ENCODE results near the gene RNF144B. TPM values are rescaled to one million over a fixed set of nuclear protein-coding genes. Genes with fewer than 3 reads are reported as not detected.

RNF144B gene
- total RNA-seq, 4 donors from 2014 or later: 5.6 to 18.4 (median 15.2) TPM

DNA sequence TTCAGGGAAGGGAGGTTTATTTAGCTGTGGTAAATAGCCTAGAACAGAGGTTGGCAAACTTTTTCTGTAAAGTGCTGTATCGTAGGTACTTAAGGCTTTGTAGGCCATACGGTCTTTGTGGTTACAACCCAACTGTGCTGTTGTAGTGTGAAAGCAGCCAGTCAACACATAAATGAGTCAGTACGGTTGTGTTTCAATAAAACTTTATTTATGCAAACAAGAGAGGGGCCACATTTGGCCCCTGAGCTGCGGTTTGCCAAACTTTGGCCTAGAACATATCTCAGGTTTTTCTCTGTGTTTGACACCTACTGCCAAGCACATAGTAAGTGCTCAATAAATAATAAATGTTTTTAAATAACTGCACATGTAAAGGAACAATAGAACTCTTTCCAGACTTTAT, 102.2 kb downstream of the RNF144B start:
- Histone ChIP-seq H3K4me3 (no peak overlapping the region), H3K4me1 (no peaks in the 10 kb centered on the region), H3K27ac (no peak overlapping the region), H3K36me3 (no peaks in the 10 kb centered on the region), H3K9me3 (no peaks in the 10 kb centered on the region), H3K27me3 (no peaks in the 10 kb centered on the region)
- TF ChIP-seq POLR2A (IDR thresholded peaks at IDR 0.05): no peak
- no peak for TF ChIP-seq EP300 (IDR thresholded peaks at IDR 0.05)
- no peak for TF ChIP-seq CTCF (IDR thresholded peaks at IDR 0.05)
- TF ChIP-seq POLR2AphosphoS5 (IDR thresholded peaks at IDR 0.05): no peak
- WGBS, 2 donors (ENCODE audit: low coverage in 1 of 2): 81 to 96% methylated on average over 3 to 4 of the region's 4 CpGs
- ATAC-seq: no peak

DNA sequence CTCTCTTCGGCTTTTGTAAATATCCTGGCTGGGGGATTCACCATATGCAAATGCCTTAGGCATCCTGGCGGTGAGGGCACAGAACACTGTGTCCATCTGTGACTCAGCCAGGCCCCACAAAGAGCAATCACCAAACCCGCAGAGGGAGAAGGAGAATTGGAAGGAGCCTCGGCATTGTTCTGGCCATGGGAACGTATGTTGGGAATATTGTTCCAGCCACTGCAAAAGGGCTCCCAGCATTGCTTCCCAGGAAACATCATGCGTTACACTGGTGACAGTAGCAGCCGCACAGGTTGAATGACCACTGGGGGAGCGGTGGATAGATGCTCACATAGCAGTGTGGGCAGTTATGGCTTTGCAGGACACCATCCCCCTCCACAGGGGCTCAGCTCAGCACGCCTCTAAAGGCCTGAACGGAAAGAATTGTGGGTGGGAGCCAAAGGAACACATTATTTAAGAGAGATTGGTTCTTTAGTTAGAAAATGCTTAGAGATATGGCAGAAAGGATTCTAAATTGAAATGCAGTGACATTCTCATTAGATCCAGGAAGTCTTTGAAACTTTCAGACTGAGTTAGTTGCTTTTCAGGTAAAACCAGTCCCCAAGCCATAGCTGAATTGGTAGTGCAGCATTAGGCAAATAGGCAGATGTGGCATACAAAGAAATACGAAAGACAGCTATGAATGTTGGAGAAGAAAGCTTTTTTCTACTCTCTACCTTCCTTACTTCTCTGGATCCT, 104.3 kb downstream of the RNF144B start:
- no peaks in the 10 kb centered on the region for H3K9me3 ChIP-seq
- H3K4me1 ChIP-seq: no peaks in the 10 kb centered on the region
- no peaks in the 10 kb centered on the region for H3K36me3 ChIP-seq
- H3K27ac ChIP-seq: no peak overlapping the region
- no peaks in the 10 kb centered on the region for H3K27me3 ChIP-seq
- H3K4me3 ChIP-seq: no peak overlapping the region
- no peak for TF ChIP-seq POLR2AphosphoS5 (IDR thresholded peaks at IDR 0.05)
- TF ChIP-seq EP300 (IDR thresholded peaks at IDR 0.05): no peak
- TF ChIP-seq POLR2A (IDR thresholded peaks at IDR 0.05): no peak
- TF ChIP-seq CTCF (IDR thresholded peaks at IDR 0.05): no peak
- 83 to 100% methylated on average over 1 to 5 of the region's 11 CpGs for WGBS, 2 donors (ENCODE audit: low coverage in 1 of 2)
- ATAC-seq: no peak

DNA sequence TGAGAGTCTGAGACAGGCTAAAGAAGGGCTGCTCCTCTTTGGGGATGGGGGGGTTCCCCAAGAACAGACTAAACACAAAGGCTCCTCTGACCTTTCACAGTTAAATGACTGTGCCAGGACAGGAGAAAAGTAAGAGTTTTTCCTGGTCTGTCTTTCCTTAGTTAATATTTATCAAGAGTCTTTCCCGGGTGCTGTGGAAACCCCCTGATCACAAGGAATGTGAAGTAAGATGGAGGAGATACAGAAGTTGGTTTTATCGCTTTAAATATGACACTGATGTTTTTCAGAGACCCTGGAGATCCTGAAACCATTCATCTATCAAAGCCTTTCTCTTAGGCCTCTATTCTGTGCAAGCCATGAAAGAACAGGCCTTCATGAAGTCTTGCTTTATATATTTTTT, 105.8 kb downstream of the RNF144B start:
- no peaks in the 10 kb centered on the region for H3K9me3 ChIP-seq
- H3K27me3 ChIP-seq: no peaks in the 10 kb centered on the region
- TF ChIP-seq POLR2AphosphoS5 (IDR thresholded peaks at IDR 0.05) (no peak), CTCF (IDR thresholded peaks at IDR 0.05) (no peak), POLR2A (IDR thresholded peaks at IDR 0.05) (no peak), EP300 (IDR thresholded peaks at IDR 0.05) (no peak)
- 0 to 61% methylated on average over 1 to 2 of the region's 2 CpGs for WGBS, 2 donors (ENCODE audit: low coverage in 1 of 2)
- no peak for ATAC-seq
- H3K4me3 ChIP-seq: no peak overlapping the region
- H3K27ac ChIP-seq: no peak overlapping the region
- H3K36me3 ChIP-seq: no peaks in the 10 kb centered on the region
- H3K4me1 ChIP-seq: no peaks in the 10 kb centered on the region

- no peak for TF ChIP-seq CTCF (IDR thresholded peaks at IDR 0.05)
- TF ChIP-seq EP300 (IDR thresholded peaks at IDR 0.05): no peak
- TF ChIP-seq POLR2AphosphoS5 (IDR thresholded peaks at IDR 0.05): no peak
- no peak for TF ChIP-seq POLR2A (IDR thresholded peaks at IDR 0.05)
- no peak for ATAC-seq
- Histone ChIP-seq H3K4me3 (no peak overlapping the region), H3K4me1 (no peaks in the 10 kb centered on the region), H3K27me3 (no peaks in the 10 kb centered on the region), H3K27ac (no peak overlapping the region), H3K36me3 (no peaks in the 10 kb centered on the region), H3K9me3 (no peaks in the 10 kb centered on the region)
- WGBS, 2 donors (ENCODE audit: low coverage in 1 of 2): 78 to 83% methylated on average over 2 to 4 of the region's 4 CpGs
These were observed 106.3 kb downstream of the RNF144B start for GRCh38 chr6:18493382-18493891.

DNA sequence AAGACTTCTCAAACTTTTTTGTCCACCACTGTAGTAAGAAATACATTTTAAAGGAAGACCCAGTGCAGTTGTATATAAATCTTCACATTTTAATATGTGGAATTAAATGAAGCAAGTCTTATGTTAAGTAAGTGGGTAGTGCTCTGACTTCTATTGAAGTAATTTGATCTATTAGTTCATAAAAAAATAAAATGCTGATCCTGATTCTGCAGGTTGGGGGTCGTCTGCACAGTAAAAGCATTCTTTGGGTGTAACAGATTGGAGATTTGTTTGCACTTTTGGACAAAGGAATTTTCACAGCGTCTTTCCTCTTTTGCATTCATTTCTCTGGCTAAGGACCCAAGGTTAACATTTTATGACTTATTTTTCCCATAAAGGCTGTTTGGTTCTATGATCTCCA, 106.8 kb downstream of the RNF144B start:
- no peak for TF ChIP-seq CTCF (IDR thresholded peaks at IDR 0.05)
- Histone ChIP-seq H3K27ac (no peak overlapping the region), H3K4me1 (no peaks in the 10 kb centered on the region), H3K27me3 (no peaks in the 10 kb centered on the region), H3K4me3 (no peak overlapping the region), H3K9me3 (no peaks in the 10 kb centered on the region), H3K36me3 (no peaks in the 10 kb centered on the region)
- 25 to 33% methylated on average over 2 of the region's 2 CpGs for WGBS, 2 donors (ENCODE audit: low coverage in 1 of 2)
- no peak for ATAC-seq

Measured in gastroesophageal sphincter (tissue), 4 donors.